CD4-positive, alpha-beta T cell treated with Interleukin-6 at 100 ng/mL for 8 hours (primary cell): ENCODE measurements around the gene SGSH.

Source experiments
- DNase-seq: peaks from one replicate; pipeline ENCODE4 v3.0.0-alpha.2; 2020; ENCODE audit warnings: mixed read lengths, low spot score

The SGSH gene

GRCh38 chr17:80183581-80184422 is 36.3 kb downstream of the SGSH start:
- no peak for DNase-seq

GRCh38 chr17:80182845-80183223 is 37.3 kb downstream of the SGSH start:
- DNase-seq = no peak

GRCh38 chr17:80182118-80182844 is 37.9 kb downstream of the SGSH start:
- no peak for DNase-seq

DNA sequence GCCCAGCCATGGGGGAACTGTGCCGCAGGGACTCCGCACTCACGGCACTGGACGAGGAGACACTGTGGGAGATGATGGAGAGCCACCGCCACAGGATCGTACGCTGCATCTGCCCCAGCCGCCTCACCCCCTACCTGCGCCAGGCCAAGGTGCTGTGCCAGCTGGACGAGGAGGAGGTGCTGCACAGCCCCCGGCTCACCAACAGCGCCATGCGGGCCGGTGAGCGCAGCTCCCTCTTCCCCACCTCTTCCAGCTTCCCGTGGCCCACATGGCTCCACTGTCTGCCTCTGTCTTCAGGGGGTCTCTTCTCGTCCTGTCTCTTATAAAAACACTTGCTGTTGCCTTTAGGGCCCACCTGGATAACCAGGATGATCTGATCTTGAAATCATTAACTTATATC is 38.7 kb downstream of the SGSH start:
- DNase-seq = no peak

GRCh38 chr17:80180192-80180591 is 39.9 kb downstream of the SGSH start:
- no peak for DNase-seq

GRCh38 chr17:80177986-80178595 is 42.0 kb downstream of the SGSH start:
- no peak for DNase-seq

- DNase-seq = no peak
Observed at GRCh38 chr17:80176757-80177156, 43.4 kb downstream of the SGSH start.

GRCh38 chr17:80173916-80174315 is 46.2 kb downstream of the SGSH start:
- DNase-seq = no peak

GRCh38 chr17:80173126-80173525 is 47.0 kb downstream of the SGSH start:
- no peak for DNase-seq

DNA sequence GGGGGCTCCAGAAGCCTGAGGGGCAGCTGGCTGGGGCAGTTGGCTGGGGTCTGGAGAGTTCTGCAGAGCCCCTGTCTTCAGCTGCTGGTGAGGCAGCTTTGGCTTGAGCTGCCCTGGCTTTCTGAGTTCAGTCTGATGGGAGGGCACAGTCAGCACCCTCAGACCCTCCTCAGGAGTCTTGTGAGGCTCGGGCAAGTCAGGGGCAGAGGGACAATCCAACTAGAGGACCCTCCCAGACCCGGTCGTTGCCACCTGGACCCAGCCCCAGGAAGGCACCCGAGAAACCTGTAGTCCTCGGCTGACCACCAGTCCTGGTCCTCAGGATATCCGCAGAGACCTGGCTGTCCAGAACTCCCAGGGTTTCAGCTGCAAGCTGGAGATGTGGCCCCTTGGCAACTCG is 48.5 kb downstream of the SGSH start:
- no peak for DNase-seq

DNA sequence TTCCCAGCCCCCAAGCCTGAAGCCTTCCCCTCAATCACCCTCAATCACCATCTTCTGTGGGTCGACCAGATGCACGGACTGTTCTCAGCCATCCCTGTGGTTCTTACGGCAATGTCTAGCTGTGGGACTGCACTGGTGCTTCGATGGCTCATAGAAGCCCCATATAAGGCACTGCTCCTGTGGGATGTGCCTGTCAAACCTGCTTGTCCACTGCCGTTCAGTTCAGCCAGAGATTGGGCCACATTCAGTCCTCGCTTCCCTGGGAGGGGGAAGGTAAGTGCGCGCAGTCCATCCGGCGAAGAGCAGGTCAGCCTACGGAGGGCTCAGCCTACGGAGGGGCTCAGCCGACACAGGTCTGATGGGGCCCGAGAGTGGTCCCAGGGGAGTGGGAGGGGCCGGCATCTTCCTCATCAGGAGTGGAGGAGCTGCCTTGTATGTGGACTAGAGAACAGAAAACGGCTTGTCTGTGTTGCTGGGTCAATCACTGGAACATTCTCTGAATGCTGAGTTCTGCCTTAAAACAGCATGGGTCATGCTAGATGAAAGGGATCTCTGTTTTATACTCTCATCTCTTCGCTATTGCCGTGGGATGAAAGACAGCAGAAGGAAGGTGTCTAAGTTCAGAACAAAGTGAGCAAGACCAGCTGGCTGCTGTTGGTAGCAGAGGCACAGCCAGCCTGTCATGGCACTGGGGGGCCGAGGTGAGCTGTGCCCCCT is 50.2 kb downstream of the SGSH start, which contains the start of gene CARD14:
Gene CARD14, plus strand, starts transcription at position 247 of the 717 bp plus-strand sequence. CDS start 11,409 bp downstream, outside the sequence.
- DNase-seq = no peak

DNA sequence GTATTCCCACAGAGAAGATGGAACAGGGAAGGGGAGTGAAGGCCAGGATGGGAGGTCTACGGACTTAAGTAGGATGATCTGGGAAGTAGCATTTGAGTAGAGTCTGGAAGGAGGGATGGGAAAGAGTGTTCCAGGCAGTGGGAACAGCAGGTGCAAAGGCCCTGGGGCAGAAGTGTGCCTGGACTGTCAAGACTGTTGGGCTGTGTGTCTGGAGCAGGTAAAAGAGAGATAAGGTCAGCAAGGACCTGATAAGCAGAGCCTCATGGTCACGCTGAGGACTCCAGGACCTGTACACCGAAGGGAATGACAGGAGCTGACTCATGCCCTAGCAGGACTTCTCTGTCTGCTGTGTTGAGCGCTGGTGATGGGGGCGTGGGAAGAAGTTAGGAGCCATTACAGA is 51.0 kb downstream of the SGSH start:
- DNase-seq = no peak

DNA sequence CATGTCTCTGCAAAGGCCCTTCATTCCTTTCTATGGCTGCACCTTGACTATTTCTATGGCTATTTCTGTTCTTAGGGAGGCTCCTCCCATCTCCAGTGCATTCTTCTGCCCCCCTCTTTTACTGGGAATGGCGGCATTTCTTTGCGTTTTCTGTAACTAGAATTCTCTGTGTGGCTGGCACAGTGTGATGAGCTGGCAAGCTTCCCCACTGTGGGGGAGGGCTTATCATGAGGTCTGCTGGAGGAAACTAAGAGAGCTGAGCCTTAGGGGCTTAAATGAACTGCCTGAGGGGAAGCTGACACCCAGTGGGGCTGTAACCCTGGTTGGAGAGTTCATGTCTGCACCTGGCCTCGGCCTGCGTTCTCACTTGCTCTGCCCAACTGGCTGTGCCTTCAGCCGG is 51.8 kb downstream of the SGSH start:
- DNase-seq = no peak

DNA sequence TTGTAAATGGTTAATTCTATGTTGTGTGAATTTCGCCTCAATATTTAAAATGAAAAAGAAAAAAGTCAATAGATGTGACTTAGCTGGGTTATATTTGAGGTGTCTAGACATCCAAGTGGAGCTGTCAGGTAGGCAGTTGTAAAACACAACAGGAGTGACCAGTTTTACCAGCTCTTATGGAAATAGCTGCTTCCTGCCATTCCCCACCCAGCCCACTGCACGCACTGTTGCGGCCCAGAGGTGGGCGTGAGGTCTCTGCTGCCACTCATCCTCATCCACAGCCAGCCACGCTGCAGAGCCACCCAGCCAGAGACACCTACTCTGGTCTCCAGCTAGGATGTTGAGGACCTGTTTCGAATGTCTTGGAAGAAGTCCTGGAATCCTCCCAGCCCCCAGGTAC is 53.7 kb downstream of the SGSH start:
- DNase-seq = no peak

DNA sequence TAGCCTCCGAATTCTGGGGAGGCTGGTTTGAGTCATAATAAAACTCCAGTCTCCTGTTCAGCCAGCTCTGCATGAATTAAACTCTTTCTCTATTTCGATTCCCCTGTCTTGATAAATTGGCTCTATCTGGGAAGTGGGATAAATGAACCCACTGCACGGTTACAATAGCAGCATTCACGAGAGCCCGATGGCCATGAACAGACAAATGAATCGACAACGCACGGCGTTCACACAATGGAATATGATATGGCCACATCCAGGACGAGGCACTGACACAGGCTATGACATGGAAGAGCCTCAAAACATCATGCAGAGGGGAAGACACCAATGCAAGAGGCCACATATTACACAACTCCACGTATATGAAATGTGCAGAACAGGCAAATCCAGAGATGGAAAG is 55.9 kb downstream of the SGSH start:
- DNase-seq = no peak

DNA sequence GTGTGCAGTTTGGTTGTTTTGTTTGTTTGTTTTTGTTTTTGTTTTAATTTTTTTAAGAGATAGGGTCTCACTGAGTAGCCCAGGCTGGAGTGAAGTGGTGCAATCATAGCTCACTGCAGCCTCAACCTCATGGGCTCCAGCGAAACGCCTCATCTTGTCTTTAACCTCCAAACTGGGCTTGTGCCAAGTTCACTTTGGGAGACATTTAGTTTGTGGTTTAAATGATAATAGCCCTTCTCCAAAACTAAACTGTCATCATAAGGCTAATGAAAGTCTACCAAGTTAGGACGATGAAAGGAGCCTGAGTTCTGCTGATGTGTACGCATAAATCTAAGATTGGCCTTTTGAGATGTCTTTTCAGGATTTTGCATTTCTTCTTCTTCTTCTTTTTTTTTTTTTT is 56.8 kb downstream of the SGSH start:
- no peak for DNase-seq

DNA sequence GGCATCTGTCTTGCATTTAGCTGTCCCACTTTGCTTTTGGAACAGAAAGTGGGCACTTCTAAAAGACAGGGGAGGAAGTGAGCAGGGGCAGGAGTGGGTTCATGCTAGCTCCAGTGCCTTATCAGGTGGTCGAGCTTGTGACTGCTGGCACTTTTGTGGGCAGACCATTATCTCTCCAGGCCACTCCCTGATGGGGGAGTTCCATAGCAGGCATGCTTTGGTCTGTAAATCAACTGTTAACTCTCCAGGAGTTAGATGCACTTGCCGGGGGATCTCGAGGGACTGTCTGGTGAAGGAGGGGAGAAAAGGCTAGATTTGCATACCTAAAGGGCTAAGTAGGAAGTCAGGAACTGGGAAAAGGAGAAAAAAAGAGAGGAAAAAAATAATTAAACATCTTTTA is 59.6 kb downstream of the SGSH start:
- DNase-seq = no peak
